HEK293T (cell line): ENCODE measurements around the gene RHOB.

Source experiments
- ELF4 ChIP-seq: fragments of 450-650 bp; IDR thresholded peaks from 2 replicates; pipeline ENCODE4 v1.6.1; 2017; ENCODE audit warnings: antibody characterized with exemption
- FOXM1 ChIP-seq: fragments of 450-650 bp; IDR thresholded peaks from 2 replicates; pipeline ENCODE4 v1.6.1; 2017; ENCODE audit warnings: mild to moderate bottlenecking, borderline replicate concordance
- L3MBTL2 ChIP-seq: fragments of 450-650 bp; conservative IDR thresholded peaks from 2 replicates; pipeline ENCODE4 v1.6.1; 2016; ENCODE audit warnings: mild to moderate bottlenecking
- TARDBP ChIP-seq: fragments of 450-650 bp; IDR thresholded peaks from 2 replicates; pipeline ENCODE4 v1.6.1; 2016

GRCh38 chr2:20416723-20417122, 30.2 kb upstream of the RHOB start:
- TF ChIP-seq FOXM1: no peak
- TF ChIP-seq L3MBTL2: no peak
- no peak for TF ChIP-seq TARDBP
- no peak for TF ChIP-seq ELF4
